ENCODE results near the gene CCDC81.

CCDC81 gene

GRCh38 chr11:86446163-86446923 lies 71.7 kb downstream of the CCDC81 start:
- Histone ChIP-seq H3K4me3 (replicated peaks; ENCODE audit: insufficient read depth, low read length) (no peak overlapping the region), H3K27me3 (ENCODE audit: insufficient read depth, poor library complexity, severe bottlenecking) (no peaks in the 10 kb centered on the region), H3K27ac (replicated peaks) (no peak overlapping the region)
- TF ChIP-seq CTCF (IDR thresholded peaks at IDR 0.05; ENCODE audit: insufficient read depth, low read length) (no peak), GABPA (IDR thresholded peaks at IDR 0.05; ENCODE audit: low read depth) (no peak), REST (IDR thresholded peaks at IDR 0.05; ENCODE audit: insufficient replicate concordance, low read depth) (no peak), POLR2AphosphoS5 (IDR thresholded peaks at IDR 0.05; ENCODE audit: low read depth) (no peak), SPI1 (IDR thresholded peaks at IDR 0.05; ENCODE audit: borderline replicate concordance, low read depth) (no peak)
- DNase-seq (ENCODE audit: low read depth in 1 of 2, low spot score in 1 of 2) = no peak

GRCh38 chr11:86446924-86447285 lies 72.2 kb downstream of the CCDC81 start:
- Histone ChIP-seq H3K27ac (replicated peaks) (no peak overlapping the region), H3K27me3 (ENCODE audit: insufficient read depth, poor library complexity, severe bottlenecking) (no peaks in the 10 kb centered on the region), H3K4me3 (replicated peaks; ENCODE audit: insufficient read depth, low read length) (no peak overlapping the region)
- no peak for TF ChIP-seq SPI1 (IDR thresholded peaks at IDR 0.05; ENCODE audit: borderline replicate concordance, low read depth)
- TF ChIP-seq POLR2AphosphoS5 (IDR thresholded peaks at IDR 0.05; ENCODE audit: low read depth) = no peak
- no peak for TF ChIP-seq CTCF (IDR thresholded peaks at IDR 0.05; ENCODE audit: insufficient read depth, low read length)
- no peak for TF ChIP-seq GABPA (IDR thresholded peaks at IDR 0.05; ENCODE audit: low read depth)
- no peak for TF ChIP-seq REST (IDR thresholded peaks at IDR 0.05; ENCODE audit: insufficient replicate concordance, low read depth)
- no peak for DNase-seq (ENCODE audit: low read depth in 1 of 2, low spot score in 1 of 2)

GRCh38 chr11:86447763-86448480 lies 73.2 kb downstream of the CCDC81 start:
- 0 out of 2 replicates have a peak, but pooled peaks have one; percentile 23 for TF ChIP-seq POLR2AphosphoS5 (IDR thresholded peaks at IDR 0.05; ENCODE audit: low read depth)
- no peak for TF ChIP-seq CTCF (IDR thresholded peaks at IDR 0.05; ENCODE audit: insufficient read depth, low read length)
- Histone ChIP-seq H3K27ac (replicated peaks) (no peak overlapping the region), H3K27me3 (ENCODE audit: insufficient read depth, poor library complexity, severe bottlenecking) (no peaks in the 10 kb centered on the region), H3K4me3 (replicated peaks; ENCODE audit: insufficient read depth, low read length) (no peak overlapping the region)
- peak in 1 of 2 experiments; percentile 56 for DNase-seq (ENCODE audit: low read depth in 1 of 2, low spot score in 1 of 2)
